NCI-H2227 (cell line): ENCODE measurements around the gene PCNX1.

Source experiments
- DNase-seq: peaks from one replicate; lab custom pipeline; 2025; ENCODE audit not compliant: unreplicated experiment; lab: John Stamatoyannopoulos, UW

The PCNX1 gene

DNA sequence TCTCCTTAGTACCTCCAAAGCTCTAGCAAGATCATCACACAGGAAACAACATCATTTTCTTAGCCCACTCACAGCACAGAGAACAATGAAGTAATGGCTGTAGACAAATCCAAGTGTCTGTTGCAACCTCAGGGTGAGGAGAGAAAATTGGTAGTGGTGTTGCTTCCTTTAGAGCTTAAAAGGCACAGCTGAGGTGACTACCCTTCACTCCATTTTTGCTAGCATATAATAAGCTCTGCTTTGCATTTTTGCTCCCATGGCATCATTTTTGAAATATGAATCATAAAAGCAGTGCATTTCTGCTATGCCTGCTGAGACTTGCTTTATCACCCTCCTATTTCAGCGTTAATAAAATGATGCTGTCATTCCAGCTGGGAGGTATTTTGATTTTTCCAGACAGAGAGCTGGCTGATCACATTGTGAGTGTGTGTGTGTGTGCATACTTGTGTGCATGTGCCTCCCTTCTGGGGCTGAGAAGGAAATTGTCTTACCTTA lies 18.5 kb upstream of the PCNX1 start:
- no peak for DNase-seq

DNA sequence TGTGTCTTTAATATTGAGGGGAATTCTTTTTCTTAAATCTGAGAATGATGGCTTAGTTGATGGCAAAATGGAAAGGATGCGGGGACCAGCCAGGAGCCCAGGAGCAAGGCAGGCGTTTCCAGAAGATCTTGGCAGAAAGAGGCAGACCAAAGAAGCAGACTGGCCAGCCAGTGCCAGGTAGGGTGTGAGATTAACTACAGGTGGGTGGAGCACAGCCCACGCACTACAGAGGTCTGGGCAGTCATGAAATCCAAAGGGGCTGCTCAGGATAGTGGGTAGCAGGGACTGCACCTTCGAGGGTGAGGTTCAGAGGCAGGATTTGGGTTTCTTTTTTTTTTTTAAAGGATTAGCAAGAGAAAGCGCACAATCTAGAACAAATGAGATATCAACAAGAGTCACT lies 17.7 kb upstream of the PCNX1 start:
- no peak for DNase-seq

DNA sequence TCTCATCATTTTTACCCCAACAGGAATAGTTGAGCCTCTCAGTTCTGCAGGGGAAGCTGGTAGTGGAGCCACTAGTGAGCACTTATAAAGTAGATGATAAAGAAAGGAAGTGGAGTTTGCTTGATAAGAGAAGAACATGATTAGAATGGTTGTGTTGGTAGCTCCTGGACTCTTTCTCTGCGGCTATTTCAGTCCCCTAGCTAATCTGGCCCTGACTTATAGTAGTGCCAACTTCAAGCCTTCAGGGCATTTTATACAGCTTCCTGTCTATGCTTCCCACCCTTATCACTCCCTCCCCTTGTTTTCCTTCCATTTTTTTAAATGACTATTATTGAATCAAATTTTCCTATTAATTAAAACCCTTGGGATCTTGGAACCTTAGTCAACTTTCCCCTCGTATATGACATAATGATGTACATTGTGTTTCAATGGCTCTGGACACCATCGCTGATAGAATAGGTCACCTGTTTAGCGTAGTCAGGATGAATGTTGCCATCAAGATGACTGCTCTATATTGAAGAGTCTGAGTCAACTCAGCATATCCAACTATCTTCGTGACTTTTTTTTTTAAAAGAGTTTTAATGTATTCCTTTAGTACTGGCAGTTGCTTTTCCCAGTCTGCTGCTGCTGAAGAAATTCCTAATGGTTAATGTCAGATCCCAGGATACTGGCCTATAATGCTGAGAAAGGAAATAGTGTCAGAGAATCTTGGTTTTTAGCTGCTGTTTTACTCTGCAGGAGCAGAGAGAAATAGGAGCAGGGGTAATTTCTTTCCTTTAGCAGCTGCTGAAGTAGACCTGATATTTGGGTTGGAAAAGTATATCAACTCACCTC lies 16.2 kb upstream of the PCNX1 start:
- no peak for DNase-seq

DNA sequence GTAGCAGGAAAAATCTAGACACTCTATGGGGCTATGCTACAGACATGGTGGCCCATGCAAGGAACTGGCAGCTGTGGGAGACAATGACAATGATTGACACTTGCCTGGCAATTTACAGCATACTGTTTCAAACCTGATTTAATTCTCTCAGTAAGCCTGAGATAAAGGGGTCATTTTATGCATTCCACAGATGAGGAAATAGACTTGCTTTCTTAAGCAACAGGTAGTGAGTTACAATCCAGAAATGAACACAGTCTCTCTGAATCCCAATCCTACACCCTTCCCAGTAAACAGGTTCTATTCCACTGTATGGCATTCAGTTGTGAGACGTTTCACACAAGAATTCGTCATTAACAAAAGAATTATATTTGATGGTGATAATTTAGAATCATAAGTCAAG lies 15.5 kb upstream of the PCNX1 start:
- no peak for DNase-seq

DNA sequence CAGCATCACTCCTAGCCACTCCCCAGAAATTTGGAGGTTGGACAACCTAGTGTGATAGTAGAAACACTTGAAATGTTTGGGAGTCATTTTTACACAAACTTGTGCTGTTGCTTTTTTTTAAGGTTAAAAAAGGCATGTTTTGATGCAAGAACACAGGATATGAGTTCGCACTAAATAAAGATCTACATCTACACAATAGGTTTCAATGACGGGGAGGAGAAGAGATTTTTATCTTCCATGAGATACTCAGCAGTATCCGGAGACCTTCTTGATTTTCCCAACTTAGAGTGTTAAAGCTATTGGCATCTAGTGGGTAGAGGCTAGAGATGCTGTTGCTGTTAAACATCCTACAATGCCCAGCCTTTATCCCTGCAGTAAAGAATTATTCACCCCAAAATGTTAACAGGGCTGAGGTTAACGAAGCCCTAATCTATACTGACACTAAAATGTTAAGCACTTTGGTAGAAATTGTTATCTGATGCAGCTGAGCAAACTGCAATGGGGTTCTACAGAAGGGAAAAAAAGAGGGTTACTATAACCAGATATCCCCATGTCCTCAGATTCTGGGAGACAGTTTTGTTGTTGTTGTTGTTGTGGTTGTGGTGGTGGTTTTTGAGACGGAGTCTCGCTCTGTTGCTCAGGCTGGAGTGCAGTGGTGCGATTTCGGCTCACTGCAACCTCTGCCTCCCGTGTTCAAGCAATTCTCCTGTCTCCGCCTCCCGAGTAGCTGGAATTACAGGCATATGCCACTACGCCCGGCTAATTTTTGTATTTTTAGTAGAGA lies 14.0 kb upstream of the PCNX1 start:
- no peak for DNase-seq

DNA sequence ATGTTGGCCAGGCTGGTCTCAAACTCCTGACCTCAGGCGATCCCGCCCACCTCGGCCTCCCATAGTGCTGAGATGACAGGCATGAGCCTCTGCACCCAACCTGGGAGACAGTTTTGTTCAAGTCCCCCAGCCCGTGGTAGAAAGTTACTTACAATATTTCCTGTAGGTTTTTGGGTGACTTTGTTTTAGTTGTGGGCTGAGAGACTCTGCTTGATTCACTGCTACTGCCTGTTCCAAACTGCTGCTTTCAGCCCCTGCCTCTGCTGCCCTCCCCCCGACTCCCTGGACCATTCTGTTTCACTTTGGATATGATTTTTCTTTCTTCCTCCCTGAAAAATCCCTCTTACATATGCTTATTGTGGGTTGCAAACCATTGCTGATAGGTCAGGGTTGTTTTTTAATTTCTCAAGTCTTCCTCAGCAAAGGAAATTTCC lies 13.4 kb upstream of the PCNX1 start:
- DNase-seq, result no peak

DNA sequence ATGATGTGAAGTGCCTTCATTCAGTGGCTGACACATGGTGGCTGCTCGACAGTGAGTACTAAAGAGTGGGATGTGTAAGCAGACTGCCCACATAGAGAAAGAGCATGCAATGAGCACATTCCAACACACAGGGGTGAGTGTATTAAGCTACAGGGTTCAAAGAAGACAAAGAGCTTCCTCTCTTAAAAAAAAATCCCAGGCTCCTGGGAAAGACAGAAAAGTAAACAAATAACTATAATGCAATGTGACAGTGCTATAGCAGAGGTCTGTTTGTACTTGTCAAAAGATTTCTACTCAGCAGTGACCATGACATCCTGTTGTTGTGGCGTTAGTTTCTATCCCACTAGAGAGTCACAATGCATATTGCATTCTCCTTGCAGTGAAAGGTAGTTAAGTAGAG lies 12.4 kb upstream of the PCNX1 start:
- no peak for DNase-seq

DNA sequence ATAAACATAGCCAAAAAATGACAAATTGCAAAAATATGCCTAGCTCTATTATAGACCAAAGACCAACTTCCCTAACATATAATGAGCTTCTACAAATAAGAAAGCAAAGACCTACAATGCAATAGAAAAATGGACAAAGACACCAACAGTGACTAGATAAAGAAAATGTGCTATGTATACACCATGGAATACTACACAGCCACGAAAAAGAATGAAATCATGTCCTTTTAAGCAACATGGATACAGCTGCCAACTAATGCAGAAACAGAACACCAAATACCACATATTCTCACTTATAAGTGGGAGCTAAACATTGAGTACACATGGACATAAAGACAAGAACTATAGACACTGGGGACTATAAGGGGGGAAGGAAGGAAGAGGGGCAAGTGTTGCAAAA lies 10.9 kb upstream of the PCNX1 start:
- no peak for DNase-seq

DNA sequence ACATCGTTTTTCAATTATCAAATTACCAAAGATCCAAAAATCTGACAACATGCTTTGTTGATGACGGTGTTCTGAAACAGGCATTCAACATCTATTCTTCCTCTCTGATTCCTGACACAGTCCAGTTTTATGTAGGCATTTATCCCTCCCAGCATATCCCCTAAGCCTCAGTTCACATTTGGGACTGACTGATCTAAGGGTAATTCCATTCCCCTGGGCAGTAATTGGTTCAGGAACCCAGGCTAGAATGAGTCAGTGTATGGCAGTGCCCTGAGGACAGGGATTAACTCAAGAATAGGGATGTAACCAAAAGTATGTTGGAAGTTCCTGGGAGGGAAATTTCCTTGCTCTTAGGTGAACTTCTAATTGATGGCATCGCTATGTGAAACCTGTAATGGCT lies 10.3 kb upstream of the PCNX1 start:
- no peak for DNase-seq

DNA sequence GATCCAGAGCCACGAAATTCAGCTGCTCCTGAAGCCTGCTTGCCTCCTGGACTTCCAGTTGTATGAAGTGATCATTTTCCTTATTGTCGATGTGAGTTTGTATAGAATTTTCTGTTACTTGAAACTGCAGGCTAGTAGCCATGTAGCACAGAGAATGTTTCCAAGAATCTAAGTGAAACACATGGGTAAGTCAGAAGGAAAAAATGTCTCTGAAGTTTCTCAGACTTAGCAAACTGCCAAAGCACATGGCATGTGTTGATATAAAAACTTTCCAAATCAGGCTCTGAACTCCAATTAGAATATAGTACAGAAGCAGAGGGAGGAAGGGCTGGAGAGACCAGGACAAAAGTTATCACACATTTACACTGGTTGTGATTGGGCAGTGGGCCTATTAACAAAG lies 9.8 kb upstream of the PCNX1 start:
- DNase-seq, result no peak

DNA sequence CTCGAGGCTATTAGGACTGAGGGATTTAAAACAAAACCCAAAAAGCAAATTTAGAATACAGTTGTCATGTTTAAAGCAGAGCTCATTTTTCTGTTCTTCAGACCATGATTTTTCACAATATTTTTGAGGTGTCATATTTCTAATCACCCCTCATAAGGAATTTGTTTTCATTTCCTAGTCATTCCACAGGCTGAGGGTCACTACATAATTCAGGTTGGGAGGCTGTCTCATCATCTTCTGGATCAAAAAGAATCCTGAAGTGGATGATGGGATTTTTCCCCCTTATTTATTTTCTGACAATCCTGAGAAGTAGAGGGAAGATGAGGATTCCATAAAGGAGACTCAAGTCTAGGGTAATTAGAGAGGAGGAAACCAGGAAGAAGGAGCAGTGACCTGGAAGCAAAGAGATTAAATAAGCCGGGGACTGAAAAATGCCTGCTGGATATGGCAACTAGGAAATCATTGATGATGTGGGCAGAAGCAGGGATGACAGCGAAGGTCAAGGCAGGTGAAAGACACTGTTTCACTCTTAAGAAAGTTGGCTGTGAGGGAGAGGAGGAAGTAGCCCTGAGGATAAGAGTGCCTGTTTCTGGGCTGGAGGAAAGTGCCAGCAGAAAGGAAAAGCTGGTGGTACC lies 9.0 kb upstream of the PCNX1 start:
- DNase-seq, result no peak

DNA sequence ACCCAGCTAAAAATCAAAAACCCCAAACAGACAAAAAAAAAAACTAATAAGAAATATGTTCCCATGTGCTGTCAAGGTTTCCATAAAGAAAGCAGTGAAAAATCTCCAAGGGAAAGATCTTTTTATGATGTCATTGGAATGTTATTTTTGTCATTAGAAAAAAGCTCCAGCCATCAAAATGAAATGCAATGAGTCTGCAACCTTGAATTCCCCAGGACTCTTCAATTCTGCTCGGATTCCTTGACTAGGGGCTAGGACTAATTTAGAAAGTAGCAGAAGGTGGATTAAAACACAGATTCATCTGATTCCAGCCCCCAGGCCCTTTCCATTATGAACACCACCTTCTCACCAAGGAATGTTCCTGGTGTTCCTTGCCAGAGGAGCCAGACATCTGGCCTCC lies 6.0 kb upstream of the PCNX1 start:
- DNase-seq, result no peak

DNA sequence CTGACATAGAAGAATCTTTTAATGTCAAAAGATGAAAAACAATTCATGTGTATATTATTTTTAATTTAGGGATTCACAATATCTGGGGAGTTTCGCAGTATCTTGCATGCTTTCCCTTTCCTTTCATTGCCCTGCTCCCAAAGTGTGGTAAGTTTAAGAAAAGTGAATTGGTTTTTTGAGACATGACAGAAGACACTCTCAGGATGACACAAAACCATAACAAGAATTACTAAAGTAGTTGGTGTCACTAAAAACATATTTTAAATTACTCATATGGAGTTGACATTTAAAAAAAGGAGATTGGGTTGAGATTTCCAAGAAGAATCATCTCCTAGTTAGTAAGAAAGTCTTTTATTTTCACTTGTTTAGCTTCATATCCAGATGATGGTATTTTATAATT lies 5.1 kb upstream of the PCNX1 start:
- DNase-seq, result no peak

DNA sequence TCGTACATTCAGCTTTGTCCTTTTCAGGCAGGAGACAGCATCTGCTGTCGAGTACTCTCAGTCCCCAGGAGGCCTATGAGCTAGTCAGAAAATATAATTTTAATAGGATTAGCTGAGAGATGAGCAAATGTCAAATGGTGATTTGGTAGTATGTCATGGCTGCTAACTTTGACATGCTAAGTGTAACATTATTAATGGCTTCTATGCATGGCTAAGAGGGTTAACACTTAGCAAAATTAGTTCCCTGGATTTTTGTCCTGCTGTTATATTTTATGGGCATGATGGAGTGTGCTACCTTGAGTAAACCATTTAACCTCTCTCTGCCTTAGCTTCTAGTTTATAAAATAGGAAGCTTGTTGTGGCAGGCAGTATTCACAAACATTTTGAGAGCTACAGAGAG lies 2.9 kb upstream of the PCNX1 start:
- no peak for DNase-seq

DNA sequence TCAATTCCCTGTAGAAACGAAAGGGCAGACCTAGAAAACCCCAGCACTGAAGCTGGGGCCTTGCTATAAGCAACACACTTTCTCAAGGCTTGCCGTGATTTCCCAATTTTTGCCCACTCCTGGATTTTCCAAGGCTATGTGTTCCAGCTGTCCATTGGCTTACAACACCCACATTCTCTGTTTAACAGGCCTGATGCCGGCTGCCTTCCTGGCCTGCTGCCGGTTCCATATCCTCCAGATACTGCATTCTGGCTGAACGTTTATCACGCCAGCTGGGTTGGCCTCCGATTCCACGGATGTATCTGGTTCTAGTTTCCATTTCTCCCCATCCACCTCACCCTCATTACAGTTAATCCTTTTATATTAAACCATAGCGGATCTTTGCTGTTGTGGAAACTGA lies 2.0 kb upstream of the PCNX1 start:
- DNase-seq, result no peak

DNA sequence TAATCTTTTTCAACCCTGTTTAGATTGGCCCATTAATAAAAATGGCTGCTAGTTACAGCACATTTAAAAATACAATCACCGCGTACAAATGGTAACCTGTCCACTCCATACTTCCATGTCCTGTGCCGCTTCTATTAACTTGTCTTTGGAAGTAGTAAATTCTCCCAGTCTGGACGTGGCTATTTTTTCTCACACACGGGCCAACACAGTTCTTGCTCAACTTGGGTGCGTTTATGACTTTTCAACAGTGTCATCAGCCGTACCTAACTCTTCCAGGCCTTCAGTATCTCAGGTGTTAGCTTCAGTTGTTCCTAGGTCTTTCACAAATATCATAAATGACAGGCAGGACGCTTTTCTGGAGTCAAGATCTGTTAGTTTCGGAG lies 475 bp upstream of the PCNX1 start:
- no peak for DNase-seq

DNA sequence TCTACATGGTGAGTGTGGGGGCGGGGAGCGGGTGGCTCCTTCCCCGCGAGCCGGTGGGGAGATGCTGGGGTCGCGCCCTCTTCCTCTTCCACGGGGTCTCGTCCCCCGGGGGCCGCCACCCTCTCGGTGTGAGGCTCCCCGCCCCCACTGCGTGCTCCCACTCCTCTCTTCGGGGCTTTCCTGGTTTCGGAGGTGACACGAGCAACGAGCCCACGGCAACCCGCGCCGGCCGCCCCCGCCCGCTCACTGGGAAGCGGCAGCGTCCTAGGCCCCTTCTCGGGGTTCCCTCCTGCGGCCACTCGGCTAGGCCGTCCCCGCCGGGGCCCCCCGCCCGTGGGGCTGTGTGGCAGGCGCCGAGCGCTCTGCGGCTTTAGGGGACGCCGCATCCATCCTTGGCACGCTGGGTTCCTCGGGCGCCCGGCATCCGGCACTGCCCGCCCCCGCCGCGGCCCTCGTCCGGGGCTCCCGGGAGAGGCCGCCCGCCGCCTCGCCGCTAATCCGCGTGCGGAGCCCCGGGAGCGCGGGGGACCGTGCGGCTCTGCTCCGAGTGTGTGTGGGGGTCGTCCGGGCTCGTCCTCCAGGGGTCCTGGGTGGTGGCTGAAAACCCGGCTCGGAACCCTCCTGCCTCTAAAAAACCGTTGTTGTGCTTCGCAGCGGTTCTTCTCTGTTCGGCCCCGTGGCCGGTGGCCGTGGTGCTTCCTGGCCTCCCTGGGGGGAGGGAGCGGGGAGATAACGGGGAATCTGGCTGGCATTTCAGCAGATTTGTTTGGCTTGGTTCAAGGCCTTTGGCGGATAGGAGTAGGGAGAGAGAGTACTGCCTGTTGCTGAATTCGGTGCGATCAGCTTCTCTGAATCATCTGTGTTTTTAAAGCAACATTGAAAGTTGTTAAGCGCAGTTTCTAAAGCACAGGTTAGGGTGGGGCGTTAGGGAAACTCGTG lies 1.0 kb downstream of the PCNX1 start:
- DNase-seq, result peak; percentile 57

DNA sequence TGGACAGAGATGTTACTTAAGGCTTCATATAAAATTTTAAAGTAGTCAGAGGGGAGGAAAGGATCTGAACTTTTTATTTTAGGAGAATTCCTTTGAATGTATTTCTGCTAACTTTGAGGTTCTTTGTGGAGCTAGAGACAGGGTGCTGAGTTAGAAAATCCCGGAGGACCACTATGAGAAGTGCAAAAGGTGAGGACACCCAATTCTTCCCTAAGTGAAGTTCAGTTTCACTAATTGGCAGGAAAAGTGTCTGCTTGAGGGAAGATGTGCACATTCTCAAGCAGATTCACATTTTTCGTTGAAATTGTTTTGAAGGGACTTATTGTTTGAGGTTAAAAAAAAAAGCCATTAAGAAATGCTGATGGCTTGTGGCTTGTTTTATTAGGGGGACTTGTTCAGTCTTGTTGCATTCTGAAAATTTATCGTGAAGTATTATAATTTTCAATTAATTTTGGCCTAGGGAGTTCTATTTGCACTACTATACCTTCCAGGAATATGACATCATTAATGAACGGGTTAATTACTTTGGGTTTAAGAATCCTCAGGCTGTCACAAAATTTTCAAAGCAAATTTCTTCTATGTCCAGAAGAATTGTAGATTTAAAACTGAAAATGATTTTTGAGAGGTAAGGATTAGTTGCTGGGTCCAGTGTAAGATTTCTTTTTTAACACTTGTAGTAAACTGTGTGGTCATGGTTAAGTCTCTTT lies 1.8 kb downstream of the PCNX1 start:
- DNase-seq, result no peak

DNA sequence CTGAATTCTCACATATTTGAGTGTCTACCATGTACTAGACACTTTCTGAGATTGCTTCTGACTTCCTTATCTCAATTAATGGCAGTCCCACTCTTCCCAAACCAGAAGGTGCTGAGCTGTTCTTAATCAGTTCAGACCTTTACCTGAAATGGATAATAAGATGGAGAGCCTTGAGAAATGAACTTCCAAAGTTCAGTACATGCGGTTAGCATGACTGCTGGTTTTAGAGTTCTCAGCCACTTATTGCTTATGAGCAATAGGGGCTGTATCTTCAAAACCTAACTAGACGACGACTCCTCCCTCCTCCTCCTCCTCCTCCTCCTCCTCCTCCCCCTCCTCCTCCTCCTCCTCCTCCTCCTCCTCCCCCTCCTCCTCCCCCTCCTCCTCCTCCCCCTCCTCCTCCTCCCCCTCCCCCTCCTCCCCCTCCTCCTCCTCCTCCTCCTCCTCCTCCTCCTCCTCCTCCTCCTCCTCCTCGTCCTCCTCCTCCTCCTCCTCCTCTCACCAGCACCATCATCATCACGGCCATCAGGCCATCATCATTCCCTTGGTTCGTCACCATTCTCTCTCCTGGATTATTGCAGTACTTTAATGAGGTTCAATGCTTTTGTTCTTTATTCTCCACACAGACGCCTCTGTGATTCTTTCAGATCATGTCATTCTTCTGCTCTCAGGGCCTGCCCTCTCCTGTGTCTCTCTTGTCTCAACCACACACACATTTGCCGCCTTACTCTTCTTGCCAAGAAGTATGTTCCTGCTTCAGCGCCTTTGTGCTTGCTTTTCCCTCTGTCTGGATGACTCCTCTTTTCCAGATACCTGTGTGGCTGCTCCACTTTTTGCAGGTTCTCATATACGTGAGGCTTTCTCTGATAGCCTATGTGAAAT lies 2.7 kb downstream of the PCNX1 start:
- no peak for DNase-seq
